NCI-H226 (cell line): ENCODE data around the gene CLEC10A.
"Not testable (repeated sequence)": the region's sequence is repeated elsewhere in the genome, so short reads cannot be mapped to it uniquely, and the experiment has no call there.

Experiments used
- DNase-seq: peaks from one replicate; pipeline ENCODE4 v3.0.0-alpha.2; 2015

The CLEC10A gene, protein sequence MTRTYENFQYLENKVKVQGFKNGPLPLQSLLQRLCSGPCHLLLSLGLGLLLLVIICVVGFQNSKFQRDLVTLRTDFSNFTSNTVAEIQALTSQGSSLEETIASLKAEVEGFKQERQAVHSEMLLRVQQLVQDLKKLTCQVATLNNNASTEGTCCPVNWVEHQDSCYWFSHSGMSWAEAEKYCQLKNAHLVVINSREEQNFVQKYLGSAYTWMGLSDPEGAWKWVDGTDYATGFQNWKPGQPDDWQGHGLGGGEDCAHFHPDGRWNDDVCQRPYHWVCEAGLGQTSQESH

GRCh38 chr17:7079581-7080455 is at the start of gene CLEC10A:
CLEC10A (minus strand) TSS chr17:7080251; CDS start chr17:7078812, 1,439 bp downstream.
- DNase-seq: no peak

GRCh38 chr17:7129311-7129710 is 49.3 kb upstream of the CLEC10A start:
- DNase-seq: no peak

GRCh38 chr17:7128160-7128559 is 48.1 kb upstream of the CLEC10A start:
- DNase-seq: no peak

DNA sequence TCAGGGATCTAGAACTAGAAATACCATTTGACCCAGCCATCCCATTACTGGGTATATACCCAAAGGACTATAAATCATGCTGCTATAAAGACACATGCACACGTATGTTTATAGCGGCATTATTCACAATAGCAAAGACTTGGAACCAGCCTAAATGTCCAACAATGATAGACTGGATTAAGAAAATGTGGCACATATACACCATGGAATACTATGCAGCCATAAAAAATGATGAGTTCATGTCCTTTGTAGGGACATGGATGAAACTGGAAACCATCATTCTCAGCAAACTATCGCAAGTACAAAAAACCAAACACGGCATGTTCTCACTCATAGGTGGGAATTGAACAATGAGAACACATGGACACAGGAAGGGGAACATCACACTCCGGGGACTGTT is 47.5 kb upstream of the CLEC10A start:
- DNase-seq: not testable (repeated sequence)

DNA sequence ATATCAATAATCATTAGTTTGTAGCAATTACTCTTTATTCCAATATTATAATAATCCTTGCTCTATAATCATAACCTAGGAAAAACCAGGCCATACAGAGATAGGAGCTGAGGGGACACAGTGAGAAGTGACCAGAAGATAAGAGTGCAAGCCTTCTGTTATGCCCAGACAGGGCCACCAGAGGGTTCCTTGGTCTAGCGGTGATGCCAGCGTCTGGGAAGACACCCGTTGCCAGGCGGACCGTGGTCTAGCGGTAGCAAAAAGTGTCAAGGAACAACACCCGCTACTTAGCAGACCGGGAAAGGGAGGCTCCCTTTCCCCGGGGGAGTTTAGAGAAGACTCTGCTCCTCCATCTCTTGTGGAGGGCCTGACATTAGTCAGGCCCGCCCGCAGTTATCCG is 46.3 kb upstream of the CLEC10A start:
- not testable (repeated sequence) for DNase-seq

GRCh38 chr17:7124923-7125322 is 44.9 kb upstream of the CLEC10A start:
- no peak for DNase-seq

DNA sequence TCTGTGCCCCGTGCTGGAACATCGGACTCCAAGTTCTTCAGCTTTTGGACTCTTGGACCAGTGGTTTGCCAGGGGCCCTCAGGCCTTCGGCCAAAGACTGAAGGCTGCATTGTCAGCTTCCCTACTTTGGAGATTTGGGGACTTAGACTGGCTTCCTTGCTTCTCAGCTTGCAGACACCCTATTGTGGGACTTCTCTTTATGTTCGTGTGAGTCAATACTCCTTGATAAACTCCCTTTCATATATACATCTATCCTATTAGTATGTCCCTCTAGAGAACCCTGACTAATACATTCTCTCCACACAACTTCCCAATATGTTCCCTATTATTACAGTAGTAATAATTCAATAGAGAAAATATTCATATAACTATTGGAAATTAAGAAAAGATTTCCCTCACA is 43.8 kb upstream of the CLEC10A start:
- DNase-seq: no peak

GRCh38 chr17:7122381-7122780 is 42.3 kb upstream of the CLEC10A start:
- DNase-seq: no peak

DNA sequence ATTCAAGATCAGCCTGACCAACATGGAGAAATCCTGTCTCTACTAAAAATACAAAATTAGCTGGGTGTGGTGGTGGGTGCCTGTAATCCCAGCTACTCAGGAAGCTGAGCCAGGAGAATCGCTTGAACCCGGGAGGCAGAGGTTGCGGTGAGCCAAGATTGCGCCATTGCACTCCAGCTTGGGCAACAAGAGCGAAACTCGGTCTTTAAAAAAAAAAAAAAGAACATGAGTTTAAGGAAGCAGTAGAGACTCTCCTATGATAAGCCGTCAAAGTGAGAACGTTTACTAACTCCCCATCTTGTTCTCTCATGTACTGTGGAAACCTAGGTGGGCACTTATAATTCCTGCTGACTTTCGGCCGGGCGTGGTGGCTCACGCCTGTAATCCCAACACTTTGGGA is 40.6 kb upstream of the CLEC10A start:
- not testable (repeated sequence) for DNase-seq

GRCh38 chr17:7120123-7120522 is 40.1 kb upstream of the CLEC10A start:
- DNase-seq: no peak

DNA sequence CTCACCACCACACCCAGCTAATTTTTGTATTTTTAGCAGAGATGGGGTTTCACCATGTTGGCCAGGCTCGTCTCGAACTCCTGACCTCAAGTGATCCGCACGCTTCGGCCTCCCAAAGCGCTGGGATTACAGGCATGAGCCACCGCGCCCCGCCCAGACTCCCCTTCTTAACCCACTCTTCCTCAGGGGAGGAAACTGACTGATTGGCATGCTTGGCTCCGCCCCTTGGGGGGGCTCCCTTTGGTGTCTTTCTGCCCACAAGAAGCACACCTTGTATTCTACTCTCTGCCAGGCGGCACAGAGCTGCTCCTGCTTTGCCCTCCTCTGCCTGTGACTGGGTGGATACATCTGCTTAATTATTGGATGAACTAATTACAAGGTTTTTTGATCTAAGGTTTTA is 39.3 kb upstream of the CLEC10A start:
- no peak for DNase-seq

- no peak for DNase-seq
Observed at GRCh38 chr17:7114875-7115614, 35.0 kb upstream of the CLEC10A start.

DNA sequence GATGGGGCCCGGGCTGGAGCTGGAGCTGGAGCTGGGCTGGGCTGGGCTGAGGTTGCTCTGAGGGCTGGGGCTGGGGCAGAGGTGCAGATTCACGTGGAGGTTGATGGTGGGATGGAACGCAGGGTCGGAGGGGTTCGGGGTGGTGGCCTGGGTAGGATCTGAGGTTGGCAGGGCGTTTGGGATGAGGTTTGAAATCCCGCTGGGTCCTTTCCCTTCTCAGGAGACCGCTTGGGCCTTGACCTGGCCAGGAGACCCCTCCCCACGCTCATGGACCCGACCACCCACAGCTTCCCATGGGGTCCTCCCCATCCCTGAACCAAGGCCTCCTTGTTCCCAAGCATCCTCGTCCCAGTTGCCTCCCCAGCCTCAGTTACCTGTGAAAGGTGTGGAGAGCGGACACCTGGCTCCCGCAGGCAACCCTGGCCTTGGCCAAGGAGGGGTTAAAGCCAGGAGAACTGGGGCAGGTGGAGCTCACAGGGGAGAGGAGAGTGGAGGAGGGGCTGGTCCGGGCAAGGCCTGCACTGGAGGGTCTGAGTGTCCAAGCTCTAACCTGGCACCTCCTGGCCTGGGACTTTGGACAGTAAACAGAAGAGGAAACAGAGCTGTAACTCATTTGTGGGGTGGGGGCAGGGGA is 34.3 kb upstream of the CLEC10A start, which contains the start of gene ASGR2:
Gene ASGR2 (minus strand): TSS at position 582 of the 634 bp plus-strand sequence. CDS start 582 bp downstream, outside the sequence.
- DNase-seq: no peak

DNA sequence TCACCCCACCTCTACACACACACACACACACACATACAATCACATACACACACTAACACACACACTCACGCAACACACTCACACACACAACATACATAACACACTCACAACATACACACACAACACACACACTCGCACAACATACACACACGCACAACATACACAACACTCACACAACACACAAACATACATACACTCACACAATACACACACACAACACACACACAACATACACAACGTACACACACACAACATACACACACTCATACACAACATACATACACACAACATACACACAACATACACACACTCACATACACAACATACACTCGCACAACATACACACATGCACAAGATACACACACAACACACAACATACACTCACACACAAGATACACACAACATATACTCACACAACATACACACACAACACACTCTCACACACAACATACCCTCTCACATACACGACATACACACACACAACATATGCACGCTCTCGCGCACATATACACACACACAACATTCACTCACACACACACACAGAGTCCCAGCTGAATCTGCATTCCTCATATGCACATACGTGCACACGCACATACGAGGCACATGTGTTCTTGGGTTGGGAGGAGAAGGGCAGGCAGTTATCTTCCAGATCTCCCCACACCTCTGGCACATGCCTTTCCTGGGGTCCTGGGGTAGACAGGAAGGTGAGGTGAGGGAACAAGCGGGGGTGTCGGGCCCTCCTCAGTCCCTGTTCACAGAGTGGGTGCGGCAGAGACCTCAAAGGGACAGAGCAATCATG is 33.4 kb upstream of the CLEC10A start:
- no peak for DNase-seq

GRCh38 chr17:7112510-7113108 is 32.6 kb upstream of the CLEC10A start:
- no peak for DNase-seq

- DNase-seq: no peak
Observed at GRCh38 chr17:7111784-7112509, 31.9 kb upstream of the CLEC10A start.

GRCh38 chr17:7110617-7111306 is 30.7 kb upstream of the CLEC10A start:
- DNase-seq: no peak

DNA sequence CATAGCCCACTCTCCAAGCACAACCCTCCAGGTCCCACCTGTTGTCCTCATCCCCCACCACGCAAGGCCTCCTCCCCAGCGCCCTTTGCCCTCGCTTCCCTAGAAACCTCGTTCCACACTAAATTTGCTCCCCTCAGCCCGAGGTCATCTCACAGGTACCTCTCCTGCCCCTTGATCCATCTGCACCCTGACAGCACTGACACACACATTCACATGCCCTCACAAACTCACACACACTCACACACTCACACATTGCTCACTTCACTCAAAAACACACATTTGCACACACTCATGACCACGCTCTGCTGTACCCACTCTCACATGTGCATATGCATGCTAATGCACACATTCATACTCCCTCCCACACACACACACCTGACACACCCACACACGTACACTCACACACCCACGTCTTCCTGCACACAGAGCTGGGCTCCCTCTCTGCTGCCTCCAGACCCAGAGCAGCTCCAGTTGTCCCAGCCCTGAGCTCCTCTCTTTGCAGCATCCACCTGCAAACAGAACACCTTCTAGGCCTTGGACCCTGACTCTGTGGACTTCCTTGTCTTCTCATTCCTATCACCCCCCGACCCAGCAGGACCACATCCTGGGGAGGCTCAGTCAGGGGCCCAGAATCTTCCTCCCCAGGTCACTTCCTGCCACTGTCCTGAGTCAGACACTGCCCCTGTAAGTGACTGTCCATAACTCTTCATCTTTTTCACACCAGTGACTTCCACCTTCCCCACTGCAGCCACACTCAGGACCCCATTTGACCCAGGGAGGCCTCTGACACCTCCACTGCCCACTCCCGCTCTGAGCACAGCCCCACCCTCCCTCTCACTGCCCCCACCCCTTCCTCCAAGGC is 29.6 kb upstream of the CLEC10A start:
- no peak for DNase-seq

DNA sequence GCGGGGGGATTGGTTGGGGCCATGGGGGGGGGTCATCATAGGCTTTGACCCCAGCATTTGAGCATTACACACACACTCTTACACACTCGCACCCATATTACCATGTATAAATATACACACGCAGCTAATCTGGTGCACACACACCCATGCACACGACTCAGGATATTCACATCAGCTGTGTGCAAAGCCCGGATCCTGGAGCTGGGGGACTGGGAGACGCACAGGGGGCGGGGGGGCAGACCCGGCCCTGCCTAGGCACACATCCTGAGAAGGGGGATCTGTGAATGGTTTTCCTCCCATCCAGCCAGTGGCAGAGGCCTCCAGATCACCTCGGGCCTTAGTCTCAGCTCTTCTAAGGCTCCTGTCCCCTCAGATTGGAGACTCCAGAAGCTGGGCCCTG is 28.9 kb upstream of the CLEC10A start:
- DNase-seq: no peak
